Measurements from ENCODE around the gene LIPJ. TPM values are rescaled to one million over a fixed set of nuclear protein-coding genes. Genes with fewer than 3 reads are reported as not detected.

Gene LIPJ
- total RNA-seq (2022) (not detected in 2 replicates), Bru-seq, nascent RNA (percentile 11 among the genes with signal in this experiment), BruChase-seq, experiment 1, labeled RNA remaining after a 2-hour chase (not detected), BruChase-seq, experiment 2, labeled RNA remaining after a 6-hour chase (not detected)
- long read RNA-seq, result 0 reads

- Mint-ChIP-seq H3K4me3 (ENCODE audit: unreplicated experiment) (no peak within 1 kb of the TSS), H3K9me3 (ENCODE audit: unreplicated experiment) (no peaks in the 10 kb centered on the region), H3K27ac (ENCODE audit: unreplicated experiment) (no peak within 1 kb of the TSS), H3K4me1 (ENCODE audit: low read depth, unreplicated experiment) (no peaks in the 10 kb centered on the region), H3K27me3 (ENCODE audit: insufficient read depth, unreplicated experiment) (peaks cover 9% of the 10 kb centered on the region), H3K36me3 (ENCODE audit: insufficient read depth, unreplicated experiment) (peaks cover 7% of the 10 kb centered on the region)
- ChIA-PET CTCF (no interaction called here), POLR2A (no interaction called here)
- intact Hi-C loops (cut with micrococcal nuclease; ENCODE audit: unreplicated experiment), result no loop called here
- no peaks in the 10 kb centered on the region for H3K9me3 ChIP-seq
- H3K27me3 ChIP-seq (replicated peaks; ENCODE audit: control insufficient read depth, insufficient read depth, low read length), result no peaks in the 10 kb centered on the region
- TF ChIP-seq CTCF (IDR thresholded peaks at IDR 0.05; ENCODE audit: insufficient read depth in 1 of 2, low read depth in 1 of 2, low read length in 1 of 2, severe bottlenecking in 1 of 2, unreplicated experiment in 1 of 2), result no peak
- no peaks in the 10 kb centered on the region for H3K4me1 ChIP-seq
- no TSS peak for BruUV-seq (replicated peaks)
- H3K4me3 ChIP-seq (ENCODE audit: low read depth, low read length), result no peak within 1 kb of the TSS
- H3K36me3 ChIP-seq (ENCODE audit: control insufficient read depth, insufficient read depth, low read length), result no peaks in the 10 kb centered on the region
- no peak for DNase-seq
Observed at GRCh38 chr10:88586462-88586861, at the start of gene LIPJ. LIPJ (plus strand) TSS chr10:88586762; CDS start chr10:88590688, 3,926 bp downstream.

DNA sequence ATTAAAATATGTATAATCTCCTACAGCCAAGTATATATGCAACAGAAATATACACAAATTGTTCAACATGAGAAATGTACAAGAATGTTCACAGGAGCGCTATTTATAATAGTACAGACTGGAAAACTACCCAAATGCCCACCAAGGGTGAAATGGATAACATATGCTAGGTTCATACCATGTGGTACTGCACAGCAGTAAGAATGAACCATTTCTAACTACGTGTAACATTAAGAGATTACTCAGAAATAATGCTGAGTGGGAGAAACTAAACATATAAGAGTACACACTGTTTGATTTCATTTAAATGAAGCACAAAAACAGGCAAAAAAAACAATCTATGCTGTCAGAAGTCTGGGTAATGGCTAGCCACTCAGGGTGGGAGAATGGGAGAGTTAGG, 49.2 kb upstream of the LIPJ start:
- Mint-ChIP-seq H3K4me3 (ENCODE audit: unreplicated experiment) (no peak overlapping the region), H3K27me3 (ENCODE audit: insufficient read depth, unreplicated experiment) (no peaks in the 10 kb centered on the region), H3K9me3 (ENCODE audit: unreplicated experiment) (no peaks in the 10 kb centered on the region), H3K36me3 (ENCODE audit: insufficient read depth, unreplicated experiment) (no peaks in the 10 kb centered on the region), H3K27ac (ENCODE audit: unreplicated experiment) (no peak overlapping the region), H3K4me1 (ENCODE audit: low read depth, unreplicated experiment) (peaks cover 9% of the 10 kb centered on the region)
- intact Hi-C loops (cut with micrococcal nuclease; ENCODE audit: unreplicated experiment), result no loop called here
- no peak for TF ChIP-seq CTCF (IDR thresholded peaks at IDR 0.05; ENCODE audit: insufficient read depth in 1 of 2, low read depth in 1 of 2, low read length in 1 of 2, severe bottlenecking in 1 of 2, unreplicated experiment in 1 of 2)
- ChIA-PET CTCF (no interaction called here), POLR2A (no interaction called here)
- no TSS peak for BruUV-seq (replicated peaks)
- DNase-seq, result no peak
- H3K4me1 ChIP-seq, result 0 out of 2 replicates have a peak, but pooled peaks cover 7% of the 10 kb centered on the region
- no peaks in the 10 kb centered on the region for H3K9me3 ChIP-seq
- no peaks in the 10 kb centered on the region for H3K36me3 ChIP-seq (ENCODE audit: control insufficient read depth, insufficient read depth, low read length)
- H3K4me3 ChIP-seq (ENCODE audit: low read depth, low read length), result no peak overlapping the region
- H3K27me3 ChIP-seq (replicated peaks; ENCODE audit: control insufficient read depth, insufficient read depth, low read length), result no peaks in the 10 kb centered on the region

DNA sequence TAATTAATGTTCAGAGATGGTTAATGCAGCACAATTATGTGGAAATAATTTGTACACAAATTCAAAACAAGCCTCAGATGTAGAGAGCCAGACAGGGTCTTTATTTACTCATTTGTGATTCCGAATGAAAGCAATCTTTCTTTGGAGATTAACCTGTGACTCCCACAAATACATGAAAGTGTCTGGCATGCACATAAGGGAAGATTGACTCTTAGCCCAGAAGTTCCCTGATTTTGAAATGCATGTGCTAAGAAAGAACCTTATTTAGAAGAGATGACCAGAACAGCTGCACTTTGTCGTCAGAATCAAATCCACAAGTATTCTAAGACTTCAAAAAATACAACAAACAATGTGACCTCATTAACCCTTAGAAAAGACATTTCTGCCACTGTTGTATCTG, 48.5 kb upstream of the LIPJ start:
- CTCF ChIA-PET, result no interaction called here

More for the DNA sequence above, 48.5 kb upstream of the LIPJ start:
- Mint-ChIP-seq H3K27ac (ENCODE audit: unreplicated experiment) (no peak overlapping the region), H3K36me3 (ENCODE audit: insufficient read depth, unreplicated experiment) (no peaks in the 10 kb centered on the region), H3K4me3 (ENCODE audit: unreplicated experiment) (no peak overlapping the region), H3K9me3 (ENCODE audit: unreplicated experiment) (no peaks in the 10 kb centered on the region), H3K4me1 (ENCODE audit: low read depth, unreplicated experiment) (peaks cover 9% of the 10 kb centered on the region), H3K27me3 (ENCODE audit: insufficient read depth, unreplicated experiment) (no peaks in the 10 kb centered on the region)
- Histone ChIP-seq H3K36me3 (ENCODE audit: control insufficient read depth, insufficient read depth, low read length) (no peaks in the 10 kb centered on the region), H3K9me3 (no peaks in the 10 kb centered on the region), H3K27me3 (replicated peaks; ENCODE audit: control insufficient read depth, insufficient read depth, low read length) (no peaks in the 10 kb centered on the region), H3K4me3 (ENCODE audit: low read depth, low read length) (no peak overlapping the region), H3K4me1 (0 out of 2 replicates have a peak, but pooled peaks cover 7% of the 10 kb centered on the region)
- no TSS peak for BruUV-seq (replicated peaks)
- no peak for TF ChIP-seq CTCF (IDR thresholded peaks at IDR 0.05; ENCODE audit: insufficient read depth in 1 of 2, low read depth in 1 of 2, low read length in 1 of 2, severe bottlenecking in 1 of 2, unreplicated experiment in 1 of 2)
- intact Hi-C loops (cut with micrococcal nuclease; ENCODE audit: unreplicated experiment), result no loop called here
- no peak for DNase-seq
- POLR2A ChIA-PET, result no interaction called here

Measured in Caco-2 (cell line).